ENCODE measurements around the gene RNF212.

The RNF212 gene

GRCh38 chr4:1086011-1086410, 27.4 kb downstream of the RNF212 start:
- DNase-seq (ENCODE audit: low spot score) = no peak
- in situ Hi-C loops (cut with MboI; ENCODE audit: low pct_unique_long_range_greater_than_20kb, low sequenced_read_pairs, unreplicated experiment) = no loop called here
- no peak for TF ChIP-seq CTCF (IDR thresholded peaks at IDR 0.05; ENCODE audit: extremely low read depth, insufficient read depth, missing control alignments)

- TF ChIP-seq CTCF (IDR thresholded peaks at IDR 0.05; ENCODE audit: extremely low read depth, insufficient read depth, missing control alignments) = no peak
- in situ Hi-C loops (cut with MboI; ENCODE audit: low pct_unique_long_range_greater_than_20kb, low sequenced_read_pairs, unreplicated experiment) = no loop called here
- DNase-seq (ENCODE audit: low spot score) = no peak
Observed at GRCh38 chr4:1085404-1085799, 28.0 kb downstream of the RNF212 start.

GRCh38 chr4:1084796-1085403, 28.5 kb downstream of the RNF212 start:
- no peak for TF ChIP-seq CTCF (IDR thresholded peaks at IDR 0.05; ENCODE audit: extremely low read depth, insufficient read depth, missing control alignments)
- in situ Hi-C loops (cut with MboI; ENCODE audit: low pct_unique_long_range_greater_than_20kb, low sequenced_read_pairs, unreplicated experiment) = no loop called here
- no peak for DNase-seq (ENCODE audit: low spot score)

GRCh38 chr4:1084394-1084793, 29.0 kb downstream of the RNF212 start:
- in situ Hi-C loops (cut with MboI; ENCODE audit: low pct_unique_long_range_greater_than_20kb, low sequenced_read_pairs, unreplicated experiment) = no loop called here
- TF ChIP-seq CTCF (IDR thresholded peaks at IDR 0.05; ENCODE audit: extremely low read depth, insufficient read depth, missing control alignments) = no peak
- no peak for DNase-seq (ENCODE audit: low spot score)

GRCh38 chr4:1082215-1083182, 30.9 kb downstream of the RNF212 start:
- in situ Hi-C loops (cut with MboI; ENCODE audit: low pct_unique_long_range_greater_than_20kb, low sequenced_read_pairs, unreplicated experiment) = no loop called here
- DNase-seq (ENCODE audit: low spot score) = no peak
- TF ChIP-seq CTCF (IDR thresholded peaks at IDR 0.05; ENCODE audit: extremely low read depth, insufficient read depth, missing control alignments) = no peak

GRCh38 chr4:1081689-1082040, 31.7 kb downstream of the RNF212 start:
- no peak for TF ChIP-seq CTCF (IDR thresholded peaks at IDR 0.05; ENCODE audit: extremely low read depth, insufficient read depth, missing control alignments)
- in situ Hi-C loops (cut with MboI; ENCODE audit: low pct_unique_long_range_greater_than_20kb, low sequenced_read_pairs, unreplicated experiment) = no loop called here

More at GRCh38 chr4:1081689-1082040, 31.7 kb downstream of the RNF212 start:
- no peak for DNase-seq (ENCODE audit: low spot score)
